Adipocyte (in vitro differentiated cells): ENCODE measurements around the gene ADCY7.

Source experiments
- DNase-seq: peaks from one replicate; pipeline ENCODE4 v3.0.0-alpha.2; 2015; ENCODE audit warnings: low read depth
- H3K27me3 ChIP-seq: replicated peaks from 2 replicates; pipeline ENCODE4 v1.7.0; 2013; ENCODE audit warnings: mild to moderate bottlenecking, low read length, moderate library complexity; ENCODE audit not compliant: control insufficient read depth, insufficient read depth
- H3K36me3 ChIP-seq: 2 replicates; pipeline ENCODE4 v1.7.0; 2013; ENCODE audit warnings: low read length, mild to moderate bottlenecking, moderate library complexity; ENCODE audit not compliant: control insufficient read depth, insufficient read depth, severe bottlenecking
- H3K4me1 ChIP-seq: 2 replicates; pipeline ENCODE4 v1.7.0; 2013; ENCODE audit warnings: mild to moderate bottlenecking, low read length, moderate library complexity; ENCODE audit not compliant: control insufficient read depth, insufficient read depth
- H3K4me3 ChIP-seq: 2 replicates; pipeline ENCODE4 v1.7.0; 2013; ENCODE audit warnings: mild to moderate bottlenecking, low read length, moderate library complexity
- H3K9ac ChIP-seq: 2 replicates; pipeline ENCODE4 v1.7.0; 2013; ENCODE audit warnings: mild to moderate bottlenecking, low read length, moderate library complexity
- H3K9me3 ChIP-seq: 2 replicates; pipeline ENCODE4 v1.7.0; 2013; ENCODE audit warnings: mild to moderate bottlenecking, low read length, moderate library complexity; ENCODE audit not compliant: control insufficient read depth

Gene ADCY7

GRCh38 chr16:50270510-50271147 lies 4.3 kb downstream of the ADCY7 start:
- H3K4me3 ChIP-seq: no peak overlapping the region
- peaks cover 18% of the 10 kb centered on the region for H3K4me1 ChIP-seq
- DNase-seq: no peak
- no peaks in the 10 kb centered on the region for H3K36me3 ChIP-seq
- H3K9ac ChIP-seq: no peak overlapping the region
- H3K9me3 ChIP-seq: no peaks in the 10 kb centered on the region
- H3K27me3 ChIP-seq: no peaks in the 10 kb centered on the region

GRCh38 chr16:50271148-50272041 lies 5.0 kb downstream of the ADCY7 start:
- H3K4me3 ChIP-seq: no peak overlapping the region
- no peaks in the 10 kb centered on the region for H3K9me3 ChIP-seq
- H3K27me3 ChIP-seq: no peaks in the 10 kb centered on the region
- no peak overlapping the region for H3K9ac ChIP-seq
- no peak for DNase-seq
- no peaks in the 10 kb centered on the region for H3K36me3 ChIP-seq
- H3K4me1 ChIP-seq: peaks cover 13% of the 10 kb centered on the region

GRCh38 chr16:50272111-50272571 lies 5.8 kb downstream of the ADCY7 start:
- Histone ChIP-seq H3K4me1 (peaks cover 6% of the 10 kb centered on the region), H3K36me3 (no peaks in the 10 kb centered on the region), H3K27me3 (no peaks in the 10 kb centered on the region), H3K9me3 (no peaks in the 10 kb centered on the region), H3K9ac (no peak overlapping the region), H3K4me3 (no peak overlapping the region)
- no peak for DNase-seq

GRCh38 chr16:50272687-50273381 lies 6.5 kb downstream of the ADCY7 start:
- H3K9me3 ChIP-seq: no peaks in the 10 kb centered on the region
- no peaks in the 10 kb centered on the region for H3K36me3 ChIP-seq
- H3K4me3 ChIP-seq: no peak overlapping the region
- H3K27me3 ChIP-seq: no peaks in the 10 kb centered on the region
- no peaks in the 10 kb centered on the region for H3K4me1 ChIP-seq
- H3K9ac ChIP-seq: no peak overlapping the region
- no peak for DNase-seq

GRCh38 chr16:50273382-50273690 lies 7.0 kb downstream of the ADCY7 start:
- H3K36me3 ChIP-seq: no peaks in the 10 kb centered on the region
- no peak overlapping the region for H3K4me3 ChIP-seq
- no peak overlapping the region for H3K9ac ChIP-seq
- H3K4me1 ChIP-seq: no peaks in the 10 kb centered on the region
- H3K27me3 ChIP-seq: no peaks in the 10 kb centered on the region
- no peaks in the 10 kb centered on the region for H3K9me3 ChIP-seq
- no peak for DNase-seq

GRCh38 chr16:50273888-50274325 lies 7.6 kb downstream of the ADCY7 start:
- Histone ChIP-seq H3K36me3 (no peaks in the 10 kb centered on the region), H3K27me3 (no peaks in the 10 kb centered on the region), H3K9me3 (no peaks in the 10 kb centered on the region), H3K9ac (no peak overlapping the region), H3K4me1 (no peaks in the 10 kb centered on the region), H3K4me3 (no peak overlapping the region)
- DNase-seq: no peak

GRCh38 chr16:50274326-50275097 lies 8.2 kb downstream of the ADCY7 start:
- no peak for DNase-seq
- Histone ChIP-seq H3K36me3 (no peaks in the 10 kb centered on the region), H3K9ac (no peak overlapping the region), H3K27me3 (no peaks in the 10 kb centered on the region), H3K4me3 (no peak overlapping the region), H3K4me1 (no peaks in the 10 kb centered on the region), H3K9me3 (no peaks in the 10 kb centered on the region)

GRCh38 chr16:50275098-50275415 lies 8.7 kb downstream of the ADCY7 start:
- Histone ChIP-seq H3K4me3 (no peak overlapping the region), H3K27me3 (no peaks in the 10 kb centered on the region), H3K36me3 (no peaks in the 10 kb centered on the region), H3K4me1 (no peaks in the 10 kb centered on the region), H3K9me3 (no peaks in the 10 kb centered on the region), H3K9ac (no peak overlapping the region)
- no peak for DNase-seq

- Histone ChIP-seq H3K4me1 (no peaks in the 10 kb centered on the region), H3K4me3 (no peak overlapping the region)
- DNase-seq: no peak
These were observed 9.3 kb downstream of the ADCY7 start for GRCh38 chr16:50275428-50276325.

GRCh38 chr16:50276326-50276640 lies 9.9 kb downstream of the ADCY7 start:
- H3K9ac ChIP-seq: no peak overlapping the region
- H3K9me3 ChIP-seq: peaks cover 3% of the 10 kb centered on the region
- no peak for DNase-seq
- no peak overlapping the region for H3K4me3 ChIP-seq
- H3K27me3 ChIP-seq: no peaks in the 10 kb centered on the region
- H3K4me1 ChIP-seq: no peaks in the 10 kb centered on the region
- no peaks in the 10 kb centered on the region for H3K36me3 ChIP-seq

More at GRCh38 chr16:50275428-50276325, 9.3 kb downstream of the ADCY7 start:
- H3K27me3 ChIP-seq: no peaks in the 10 kb centered on the region
- H3K9me3 ChIP-seq: peaks cover 3% of the 10 kb centered on the region
- H3K9ac ChIP-seq: no peak overlapping the region
- H3K36me3 ChIP-seq: no peaks in the 10 kb centered on the region
